SK-N-SH treated with all-trans-retinoic acid at 6 μM for 48 hours (cell line): ENCODE results near the gene RNU7-1.
A peak's percentile ranks its signal among the peaks of the same experiment; 100 is the strongest.

Source experiments
- ATAC-seq: fragments of 200-7000 bp; cut with Tn5 transposase; 3 replicates; pipeline ENCODE4 v1.9.1; 2020; ENCODE audit warnings: mild to moderate bottlenecking, moderate library complexity
- ARNTL ChIP-seq: fragments of 450-650 bp; formaldehyde crosslinking; IDR thresholded peaks from 2 replicates; pipeline ENCODE4 v1.5.0; 2020; ENCODE audit warnings: low read depth, mild to moderate bottlenecking, moderate library complexity, borderline replicate concordance
- BACH2 ChIP-seq: fragments of 250-450 bp; sonication (Bioruptor Pico); IDR thresholded peaks from 2 replicates; pipeline ENCODE4 v1.9.0; 2021; ENCODE audit warnings: mild to moderate bottlenecking, borderline replicate concordance
- CSDC2 ChIP-seq: fragments of 250-450 bp; sonication (Bioruptor Pico); IDR thresholded peaks from 2 replicates; pipeline ENCODE4 v1.5.0; 2020; ENCODE audit warnings: mild to moderate bottlenecking, moderate library complexity
- ESRRG ChIP-seq: fragments of 250-450 bp; sonication (Bioruptor Pico); IDR thresholded peaks from 2 replicates; pipeline ENCODE4 v1.6.1; 2021; ENCODE audit warnings: mild to moderate bottlenecking
- GLIS3 ChIP-seq: fragments of 250-450 bp; sonication (Bioruptor Pico); IDR thresholded peaks from 2 replicates; pipeline ENCODE4 v1.5.0; 2020; ENCODE audit warnings: mild to moderate bottlenecking, moderate library complexity
- ISL1 ChIP-seq: fragments of 250-450 bp; sonication (Bioruptor Pico); IDR thresholded peaks from 2 replicates; pipeline ENCODE4 v2.1.2; 2022; ENCODE audit warnings: mild to moderate bottlenecking, moderate library complexity
- PPARA ChIP-seq: fragments of 250-450 bp; sonication (Bioruptor Pico); IDR thresholded peaks from 2 replicates; pipeline ENCODE4 v1.5.0; 2020; ENCODE audit warnings: mild to moderate bottlenecking, borderline replicate concordance
- RARB ChIP-seq: fragments of 250-450 bp; sonication (Bioruptor Pico); IDR thresholded peaks from 2 replicates; pipeline ENCODE4 v1.8.0; 2021; ENCODE audit warnings: mild to moderate bottlenecking, moderate library complexity
- SNAI2 ChIP-seq: fragments of 250-450 bp; sonication (Bioruptor Pico); IDR thresholded peaks from 2 replicates; pipeline ENCODE4 v1.5.0; 2020; ENCODE audit warnings: mild to moderate bottlenecking, moderate library complexity
- TCF4 ChIP-seq: fragments of 250-450 bp; sonication (Bioruptor Pico); IDR thresholded peaks from 2 replicates; pipeline ENCODE4 v1.8.0; 2021; ENCODE audit warnings: mild to moderate bottlenecking, moderate library complexity, borderline replicate concordance
- TOX ChIP-seq: fragments of 250-450 bp; sonication (Bioruptor Pico); IDR thresholded peaks from 2 replicates; pipeline ENCODE4 v1.8.0; 2021; ENCODE audit warnings: mild to moderate bottlenecking, moderate library complexity, borderline replicate concordance
- ZC3H10 ChIP-seq: fragments of 250-450 bp; sonication (Bioruptor Pico); IDR thresholded peaks from 2 replicates; pipeline ENCODE4 v1.5.1; 2021; ENCODE audit warnings: mild to moderate bottlenecking, moderate library complexity
- ZFP3 ChIP-seq: fragments of 250-450 bp; sonication (Bioruptor Pico); IDR thresholded peaks from 2 replicates; pipeline ENCODE4 v1.5.0; 2020; ENCODE audit warnings: mild to moderate bottlenecking, moderate library complexity
- ZFP30 ChIP-seq: fragments of 450-650 bp; formaldehyde crosslinking; IDR thresholded peaks from 2 replicates; pipeline ENCODE4 v1.5.0; 2022; ENCODE audit warnings: mild to moderate bottlenecking, moderate library complexity
- ZNF565 ChIP-seq: fragments of 450-650 bp; formaldehyde crosslinking; conservative IDR thresholded peaks from 2 replicates; pipeline ENCODE4 v1.5.0; 2020; ENCODE audit warnings: low read depth, mild to moderate bottlenecking, moderate library complexity
- ZNF70 ChIP-seq: fragments of 450-650 bp; formaldehyde crosslinking; IDR thresholded peaks from 2 replicates; pipeline ENCODE4 v1.5.0; 2020; ENCODE audit warnings: mild to moderate bottlenecking, moderate library complexity
- ZNF8 ChIP-seq: fragments of 450-650 bp; formaldehyde crosslinking; IDR thresholded peaks from 2 replicates; pipeline ENCODE4 v1.5.0; 2020; ENCODE audit warnings: mild to moderate bottlenecking, moderate library complexity
- TF ChIP-seq, protein P1 (sequence below): fragments of 250-450 bp; sonication (Bioruptor Pico); IDR thresholded peaks from 2 replicates; pipeline ENCODE4 v1.5.1; 2020; ENCODE audit warnings: low read depth, mild to moderate bottlenecking, moderate library complexity
- TF ChIP-seq, protein P2 (sequence below): fragments of 250-450 bp; sonication (Bioruptor Pico); IDR thresholded peaks from 2 replicates; pipeline ENCODE4 v1.5.0; 2020; ENCODE audit warnings: mild to moderate bottlenecking, moderate library complexity
- TF ChIP-seq, protein P3 (sequence below): fragments of 250-450 bp; sonication (Bioruptor Pico); IDR thresholded peaks from 2 replicates; pipeline ENCODE4 v1.8.0; 2021; ENCODE audit warnings: low read depth, mild to moderate bottlenecking, moderate library complexity, borderline replicate concordance

Gene RNU7-1

DNA sequence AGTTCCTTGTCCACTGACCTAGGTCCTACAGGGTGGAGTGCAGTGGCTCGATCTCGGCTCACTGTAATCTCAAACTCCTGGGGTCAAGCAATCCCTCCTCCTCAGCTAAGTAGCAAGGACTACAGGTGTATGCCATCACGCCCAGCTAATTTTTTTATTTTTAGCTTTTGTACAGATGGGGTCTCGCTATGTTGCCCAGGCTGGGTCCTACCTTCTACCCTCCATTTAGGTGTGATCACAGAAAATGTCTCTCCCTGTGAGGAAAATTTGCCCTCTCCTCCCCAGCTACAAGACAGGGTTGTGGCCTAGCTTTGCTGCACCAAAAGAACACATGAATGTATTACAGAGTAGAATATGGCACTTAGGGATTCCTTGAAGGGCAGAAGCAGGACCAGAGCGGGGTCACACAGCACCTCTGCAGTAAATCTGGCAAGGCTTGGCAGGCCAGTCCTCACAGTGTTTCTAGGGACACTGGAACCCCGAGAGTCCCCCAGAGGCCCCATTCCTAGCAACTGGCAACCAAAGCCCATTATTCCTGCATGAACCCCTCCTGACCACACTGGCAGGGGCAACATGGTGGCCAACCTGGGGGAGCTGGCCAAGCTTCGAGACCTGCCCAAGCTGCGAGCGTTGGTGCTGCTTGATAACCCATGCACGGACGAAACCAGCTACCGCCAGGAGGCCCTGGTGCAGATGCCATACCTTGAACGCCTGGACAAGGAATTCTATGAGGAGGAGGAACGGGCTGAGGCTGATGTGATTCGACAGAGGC, 31.3 kb upstream of the RNU7-1 start:
- ATAC-seq = no peak
- TF ChIP-seq PPARA (CRISPR knock-in tag) = no peak
- TF ChIP-seq TOX (CRISPR knock-in tag) = no peak
- TF ChIP-seq ZFP30 (CRISPR knock-in tag) = no peak
- TF ChIP-seq ZNF70 (CRISPR knock-in tag) = no peak
- TF ChIP-seq, protein P1, sequence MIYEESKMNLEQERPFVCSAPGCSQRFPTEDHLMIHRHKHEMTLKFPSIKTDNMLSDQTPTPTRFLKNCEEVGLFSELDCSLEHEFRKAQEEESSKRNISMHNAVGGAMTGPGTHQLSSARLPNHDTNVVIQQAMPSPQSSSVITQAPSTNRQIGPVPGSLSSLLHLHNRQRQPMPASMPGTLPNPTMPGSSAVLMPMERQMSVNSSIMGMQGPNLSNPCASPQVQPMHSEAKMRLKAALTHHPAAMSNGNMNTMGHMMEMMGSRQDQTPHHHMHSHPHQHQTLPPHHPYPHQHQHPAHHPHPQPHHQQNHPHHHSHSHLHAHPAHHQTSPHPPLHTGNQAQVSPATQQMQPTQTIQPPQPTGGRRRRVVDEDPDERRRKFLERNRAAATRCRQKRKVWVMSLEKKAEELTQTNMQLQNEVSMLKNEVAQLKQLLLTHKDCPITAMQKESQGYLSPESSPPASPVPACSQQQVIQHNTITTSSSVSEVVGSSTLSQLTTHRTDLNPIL (CRISPR knock-in tag) = no peak
- TF ChIP-seq GLIS3 (CRISPR knock-in tag) = no peak
- TF ChIP-seq ESRRG (CRISPR knock-in tag) = no peak
- no peak for TF ChIP-seq RARB (CRISPR knock-in tag)
- TF ChIP-seq ZNF565 (CRISPR knock-in tag) = no peak
- TF ChIP-seq, protein P2, sequence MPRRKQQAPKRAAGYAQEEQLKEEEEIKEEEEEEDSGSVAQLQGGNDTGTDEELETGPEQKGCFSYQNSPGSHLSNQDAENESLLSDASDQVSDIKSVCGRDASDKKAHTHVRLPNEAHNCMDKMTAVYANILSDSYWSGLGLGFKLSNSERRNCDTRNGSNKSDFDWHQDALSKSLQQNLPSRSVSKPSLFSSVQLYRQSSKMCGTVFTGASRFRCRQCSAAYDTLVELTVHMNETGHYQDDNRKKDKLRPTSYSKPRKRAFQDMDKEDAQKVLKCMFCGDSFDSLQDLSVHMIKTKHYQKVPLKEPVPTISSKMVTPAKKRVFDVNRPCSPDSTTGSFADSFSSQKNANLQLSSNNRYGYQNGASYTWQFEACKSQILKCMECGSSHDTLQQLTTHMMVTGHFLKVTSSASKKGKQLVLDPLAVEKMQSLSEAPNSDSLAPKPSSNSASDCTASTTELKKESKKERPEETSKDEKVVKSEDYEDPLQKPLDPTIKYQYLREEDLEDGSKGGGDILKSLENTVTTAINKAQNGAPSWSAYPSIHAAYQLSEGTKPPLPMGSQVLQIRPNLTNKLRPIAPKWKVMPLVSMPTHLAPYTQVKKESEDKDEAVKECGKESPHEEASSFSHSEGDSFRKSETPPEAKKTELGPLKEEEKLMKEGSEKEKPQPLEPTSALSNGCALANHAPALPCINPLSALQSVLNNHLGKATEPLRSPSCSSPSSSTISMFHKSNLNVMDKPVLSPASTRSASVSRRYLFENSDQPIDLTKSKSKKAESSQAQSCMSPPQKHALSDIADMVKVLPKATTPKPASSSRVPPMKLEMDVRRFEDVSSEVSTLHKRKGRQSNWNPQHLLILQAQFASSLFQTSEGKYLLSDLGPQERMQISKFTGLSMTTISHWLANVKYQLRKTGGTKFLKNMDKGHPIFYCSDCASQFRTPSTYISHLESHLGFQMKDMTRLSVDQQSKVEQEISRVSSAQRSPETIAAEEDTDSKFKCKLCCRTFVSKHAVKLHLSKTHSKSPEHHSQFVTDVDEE (CRISPR knock-in tag) = no peak
- no peak for TF ChIP-seq ARNTL (CRISPR knock-in tag)

DNA sequence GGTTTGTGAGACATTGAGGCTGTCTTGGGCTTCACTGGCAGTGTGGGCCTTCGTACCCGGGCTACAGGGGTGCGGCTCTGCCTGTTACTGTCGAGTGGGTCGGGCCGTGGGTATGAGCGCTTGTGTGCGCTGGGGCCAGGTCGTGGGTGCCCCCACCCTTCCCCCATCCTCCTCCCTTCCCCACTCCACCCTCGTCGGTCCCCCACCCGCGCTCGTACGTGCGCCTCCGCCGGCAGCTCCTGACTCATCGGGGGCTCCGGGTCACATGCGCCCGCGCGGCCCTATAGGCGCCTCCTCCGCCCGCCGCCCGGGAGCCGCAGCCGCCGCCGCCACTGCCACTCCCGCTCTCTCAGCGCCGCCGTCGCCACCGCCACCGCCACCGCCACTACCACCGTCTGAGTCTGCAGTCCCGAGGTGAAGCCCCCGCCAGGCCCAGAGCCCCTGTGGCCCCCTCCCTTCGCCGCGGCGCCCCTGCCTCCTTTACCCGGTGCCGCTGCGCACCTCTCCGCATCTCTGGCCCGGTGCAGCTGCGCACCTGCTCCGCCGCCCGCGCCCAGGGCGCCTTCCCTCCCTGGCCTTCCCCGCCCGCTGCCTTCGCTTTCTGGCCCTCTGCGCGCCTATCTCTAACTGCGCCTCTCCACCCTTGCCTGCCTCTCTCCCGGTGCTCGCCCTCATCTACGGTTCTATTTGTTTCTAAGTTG, 29.2 kb upstream of the RNU7-1 start, which contains the start of gene ENO2:
Gene ENO2 (plus strand): TSS at position 335 of the 701 bp plus-strand sequence. CDS start 1,253 bp downstream, outside the sequence.
- no peak for TF ChIP-seq ZNF70 (CRISPR knock-in tag)
- no peak for TF ChIP-seq ARNTL (CRISPR knock-in tag)
- TF ChIP-seq ZC3H10 = no peak
- no peak for TF ChIP-seq ESRRG (CRISPR knock-in tag)
- TF ChIP-seq, protein P2 (CRISPR knock-in tag) = no peak
- TF ChIP-seq ZFP3 (CRISPR knock-in tag) = no peak
- TF ChIP-seq GLIS3 (CRISPR knock-in tag) = no peak
- no peak for TF ChIP-seq CSDC2 (CRISPR knock-in tag)
- no peak for TF ChIP-seq SNAI2 (CRISPR knock-in tag)
- no peak for TF ChIP-seq ISL1 (CRISPR knock-in tag)
- no peak for TF ChIP-seq TCF4 (CRISPR knock-in tag)
- TF ChIP-seq TOX (CRISPR knock-in tag) = no peak
- TF ChIP-seq BACH2 (CRISPR knock-in tag) = no peak
- TF ChIP-seq ZNF8 (CRISPR knock-in tag) = no peak
- TF ChIP-seq, protein P3, sequence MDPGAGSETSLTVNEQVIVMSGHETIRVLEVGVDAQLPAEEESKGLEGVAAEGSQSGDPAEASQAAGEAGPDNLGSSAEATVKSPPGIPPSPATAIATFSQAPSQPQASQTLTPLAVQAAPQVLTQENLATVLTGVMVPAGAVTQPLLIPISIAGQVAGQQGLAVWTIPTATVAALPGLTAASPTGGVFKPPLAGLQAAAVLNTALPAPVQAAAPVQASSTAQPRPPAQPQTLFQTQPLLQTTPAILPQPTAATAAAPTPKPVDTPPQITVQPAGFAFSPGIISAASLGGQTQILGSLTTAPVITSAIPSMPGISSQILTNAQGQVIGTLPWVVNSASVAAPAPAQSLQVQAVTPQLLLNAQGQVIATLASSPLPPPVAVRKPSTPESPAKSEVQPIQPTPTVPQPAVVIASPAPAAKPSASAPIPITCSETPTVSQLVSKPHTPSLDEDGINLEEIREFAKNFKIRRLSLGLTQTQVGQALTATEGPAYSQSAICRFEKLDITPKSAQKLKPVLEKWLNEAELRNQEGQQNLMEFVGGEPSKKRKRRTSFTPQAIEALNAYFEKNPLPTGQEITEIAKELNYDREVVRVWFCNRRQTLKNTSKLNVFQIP (CRISPR knock-in tag) = no peak
- TF ChIP-seq, protein P1 (CRISPR knock-in tag) = no peak
- TF ChIP-seq, all 23 proteins: peak for 0
- ATAC-seq = peak; percentile 91
